AG08396 (cell line): ENCODE data around the gene EML6.
"Not testable (repeated sequence)": the region's sequence is repeated elsewhere in the genome, so short reads cannot be mapped to it uniquely, and the experiment has no call there.

ENCODE experiments used
- DNase-seq: peaks from one replicate; pipeline ENCODE4 v3.0.0; 2012; ENCODE audit warnings: low spot score, mixed read lengths

EML6 gene

DNA sequence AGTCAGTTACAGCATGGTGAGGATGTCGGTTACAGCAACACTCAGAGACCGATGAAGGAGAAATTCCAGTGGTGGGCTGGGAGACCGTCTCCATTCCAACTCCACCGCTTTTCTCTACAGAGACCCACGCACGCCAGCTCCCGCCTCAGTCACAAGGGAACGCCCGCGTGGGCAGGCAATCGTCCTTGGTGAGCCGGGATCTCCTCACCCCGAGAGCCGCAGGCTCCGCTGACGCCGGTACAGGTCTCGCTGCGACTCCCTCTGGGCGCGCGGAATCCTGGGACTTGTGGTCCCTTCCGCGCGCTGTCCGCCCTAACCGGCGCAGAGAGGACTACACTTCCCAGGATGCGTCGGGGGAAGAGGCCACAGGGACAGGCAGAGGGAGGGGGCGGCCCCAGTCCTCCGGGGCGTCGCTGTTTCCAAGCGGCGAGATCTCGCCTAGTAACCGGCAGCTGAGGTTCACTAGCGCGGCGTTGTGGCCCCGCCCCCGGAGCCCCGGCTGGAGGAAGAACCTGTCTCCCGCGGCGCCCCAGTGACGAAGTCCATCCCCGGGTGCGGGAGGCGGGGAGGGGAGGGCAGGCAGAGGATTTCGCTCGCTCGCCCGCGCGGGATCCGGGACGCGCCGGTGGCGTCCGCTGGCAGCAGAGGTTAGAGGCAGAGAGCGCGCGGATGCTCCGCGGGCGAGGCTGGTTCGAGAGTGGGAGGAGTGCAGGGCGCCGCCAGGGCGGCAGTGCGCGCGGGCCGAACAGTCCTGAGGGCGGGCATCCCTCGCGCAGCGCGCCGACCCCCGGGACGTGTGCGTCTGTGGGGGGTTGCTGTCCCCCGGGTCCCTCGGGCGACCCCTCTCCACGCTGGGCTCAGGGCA lies at the start of gene EML6:
TSS of gene EML6 (plus strand) at position 532 of the 865 bp plus-strand sequence. CDS start 1,400 bp downstream, outside the sequence.
- peak; percentile 98 for DNase-seq

DNA sequence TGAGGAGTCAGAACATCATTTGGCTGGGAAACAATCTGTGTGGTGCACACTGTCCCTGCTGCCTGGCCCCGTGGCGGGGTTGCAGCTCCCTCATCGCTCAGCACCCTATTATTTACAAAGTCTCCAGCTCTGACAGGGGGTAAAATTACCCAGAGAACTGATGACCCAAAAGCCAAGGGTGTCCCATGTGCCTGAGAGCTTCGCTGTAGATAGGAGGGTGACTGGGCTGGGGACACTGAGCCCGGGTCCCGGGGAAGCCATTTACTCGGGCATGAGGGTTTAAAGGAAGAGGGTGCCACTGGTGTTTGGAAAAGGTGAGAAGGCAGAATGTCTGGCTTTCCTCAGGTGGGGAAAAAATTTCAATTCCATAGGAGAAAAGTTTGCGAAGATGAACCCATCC lies 48.2 kb upstream of the EML6 start:
- no peak for DNase-seq

DNA sequence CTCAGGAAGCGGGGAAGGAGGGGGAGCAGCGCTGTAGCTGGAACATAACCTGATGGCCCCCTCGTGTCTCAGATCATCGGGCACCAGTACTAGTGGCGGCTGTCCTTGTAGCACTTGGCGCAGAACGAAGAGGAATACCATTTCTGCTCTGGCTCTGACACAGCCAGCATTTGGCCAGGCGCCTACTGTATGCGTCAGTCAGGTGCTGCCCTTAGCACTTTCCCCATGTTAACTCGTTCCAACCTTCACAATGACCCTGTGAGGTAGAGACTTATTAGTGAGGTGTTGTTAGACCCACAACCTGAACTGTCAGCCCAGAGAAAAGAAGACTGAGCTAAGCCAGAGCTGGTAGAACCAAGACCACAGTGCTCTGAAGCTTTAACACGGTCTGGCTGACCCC lies 47.7 kb upstream of the EML6 start:
- no peak for DNase-seq

DNA sequence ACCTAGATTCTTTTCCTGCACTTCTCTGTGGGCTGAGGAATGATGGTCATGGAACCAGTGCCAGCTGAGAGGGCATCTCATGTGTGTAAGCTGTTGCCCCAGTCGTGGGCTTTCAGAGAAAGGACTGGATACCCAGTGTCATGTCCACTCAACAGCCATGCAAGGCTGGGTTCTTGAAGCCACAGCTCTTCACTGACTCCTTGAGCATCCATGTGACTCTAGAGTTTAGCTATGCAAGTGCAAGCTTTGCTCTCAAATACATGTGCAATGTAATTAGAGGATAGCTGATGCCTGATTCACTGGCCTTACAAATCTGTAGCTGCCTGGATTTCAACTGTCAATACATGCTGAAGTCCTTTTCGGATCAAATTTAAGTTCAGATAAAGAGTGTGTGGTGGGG lies 46.8 kb upstream of the EML6 start:
- DNase-seq, result peak; percentile 35

DNA sequence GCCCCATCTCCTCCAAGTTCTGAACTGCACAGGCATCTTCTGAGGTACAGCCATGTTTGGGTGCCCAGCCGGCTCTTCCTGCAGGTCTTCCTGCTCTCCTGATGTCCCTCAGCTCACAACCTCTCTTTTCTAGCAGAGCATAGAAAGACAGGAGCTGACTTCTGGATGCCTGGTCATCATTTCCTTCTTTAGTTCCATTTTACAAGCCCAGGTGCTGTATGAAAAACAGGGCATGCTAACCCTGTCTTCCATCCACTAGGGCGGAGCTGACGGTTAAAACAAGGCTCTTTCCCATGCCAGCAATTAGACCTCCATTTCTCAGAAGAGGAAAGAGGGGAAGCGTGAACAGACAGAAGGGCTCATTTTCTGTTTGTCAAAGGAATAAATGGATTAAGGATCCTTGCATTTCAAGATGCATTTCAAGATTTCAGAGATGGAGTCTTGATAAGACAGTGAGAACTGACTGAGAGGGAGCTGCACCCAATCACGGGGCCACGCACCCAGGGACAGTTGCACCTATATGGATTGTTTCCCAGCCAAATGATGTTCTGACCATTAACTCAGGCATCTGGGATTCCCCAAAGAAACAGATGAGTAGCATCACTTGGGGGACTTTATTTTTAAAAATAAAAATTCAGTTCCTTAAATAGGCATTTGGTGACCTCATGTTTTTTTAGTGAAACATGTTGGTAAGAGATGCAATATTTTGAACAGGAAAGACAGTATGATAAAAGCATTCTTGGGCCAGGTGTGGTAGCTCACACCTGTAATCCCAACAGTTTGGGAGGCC lies 45.8 kb upstream of the EML6 start:
- DNase-seq, result no peak

DNA sequence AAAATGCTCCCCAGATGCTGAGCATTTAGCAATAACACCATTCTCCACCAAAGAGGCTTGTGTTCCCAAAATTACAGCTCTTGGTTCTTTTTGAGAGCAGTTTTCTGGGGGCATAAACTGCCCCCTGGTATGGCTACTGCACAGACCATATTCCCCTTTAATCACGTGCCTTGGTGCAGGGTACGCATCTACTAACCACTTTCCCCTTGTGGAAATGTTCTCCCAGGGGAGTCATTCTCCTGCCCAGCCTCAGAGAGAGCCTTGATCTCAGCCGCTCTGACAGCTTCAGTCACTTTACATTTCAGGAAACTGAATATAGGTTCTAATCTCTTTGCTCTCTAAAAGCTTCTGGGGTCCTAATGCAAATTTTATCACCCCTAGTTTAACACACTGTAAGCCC lies 44.7 kb upstream of the EML6 start:
- no peak for DNase-seq

DNA sequence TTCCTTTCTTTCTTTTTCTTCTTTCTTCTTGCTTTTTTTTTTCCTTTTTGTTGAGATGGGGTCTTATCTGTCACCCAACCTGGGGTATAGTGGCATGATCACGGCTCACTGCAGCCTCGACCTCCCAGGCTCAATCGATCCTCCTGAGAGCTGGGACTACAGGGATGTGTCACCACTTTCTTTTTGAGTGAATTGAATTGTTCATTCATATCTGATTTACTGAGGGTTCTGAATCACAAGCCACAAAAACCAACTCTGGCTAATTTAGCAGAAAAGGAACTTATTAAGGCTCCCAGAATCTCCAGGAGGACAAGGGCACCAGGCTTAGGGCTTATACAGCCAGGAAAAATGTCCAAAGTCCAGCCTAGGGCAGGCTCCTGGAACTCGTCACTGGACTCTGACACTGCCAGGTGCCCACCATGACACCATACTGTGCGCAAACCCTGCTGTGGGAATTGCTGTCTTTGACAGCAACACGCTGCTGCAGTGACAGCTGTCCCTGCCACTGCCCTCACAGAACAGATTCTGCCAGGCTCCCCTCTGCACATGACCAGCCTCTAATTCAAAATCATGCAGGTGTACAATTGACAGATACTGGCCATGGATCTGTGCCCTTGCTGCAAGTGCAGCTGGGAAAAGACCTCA lies 42.9 kb upstream of the EML6 start:
- DNase-seq, result no peak

DNA sequence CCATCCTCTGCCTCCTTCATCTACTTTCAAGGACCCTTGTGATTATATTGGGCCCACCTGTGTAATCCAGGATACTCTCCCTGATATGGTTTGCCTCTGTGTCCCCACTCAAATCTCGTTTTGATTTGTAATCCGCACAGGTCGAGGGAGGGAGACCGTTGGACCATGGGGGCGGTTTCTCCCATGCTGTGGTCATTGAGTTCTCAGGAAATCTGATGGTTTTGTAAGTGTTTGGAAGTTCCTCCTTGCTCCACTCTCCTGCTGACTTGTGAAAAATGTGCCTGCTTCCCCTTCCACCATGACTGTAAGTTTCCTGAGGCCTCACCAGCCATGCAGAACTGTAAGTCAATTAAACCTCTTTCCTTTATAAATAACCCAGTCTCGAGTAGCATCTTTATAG lies 42.0 kb upstream of the EML6 start:
- no peak for DNase-seq

DNA sequence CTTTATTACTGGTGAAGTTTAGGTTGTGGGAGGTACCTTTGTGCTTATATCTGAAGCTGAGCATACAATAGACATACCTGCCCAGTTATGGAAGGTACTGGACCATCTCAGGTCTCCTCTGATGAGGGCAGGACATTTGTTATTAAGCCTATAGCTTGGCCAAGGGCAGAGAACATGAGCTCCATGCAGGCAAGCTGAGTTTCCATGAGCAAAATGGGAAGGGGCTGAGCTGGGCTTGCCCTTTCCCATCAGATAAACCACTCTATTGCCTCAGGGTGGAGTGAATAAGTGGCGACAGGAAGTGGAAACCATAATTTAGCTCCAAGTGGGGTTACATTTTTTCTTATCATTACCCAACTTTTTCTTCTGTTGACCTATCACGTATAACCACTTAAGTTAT lies 39.9 kb upstream of the EML6 start:
- no peak for DNase-seq

DNA sequence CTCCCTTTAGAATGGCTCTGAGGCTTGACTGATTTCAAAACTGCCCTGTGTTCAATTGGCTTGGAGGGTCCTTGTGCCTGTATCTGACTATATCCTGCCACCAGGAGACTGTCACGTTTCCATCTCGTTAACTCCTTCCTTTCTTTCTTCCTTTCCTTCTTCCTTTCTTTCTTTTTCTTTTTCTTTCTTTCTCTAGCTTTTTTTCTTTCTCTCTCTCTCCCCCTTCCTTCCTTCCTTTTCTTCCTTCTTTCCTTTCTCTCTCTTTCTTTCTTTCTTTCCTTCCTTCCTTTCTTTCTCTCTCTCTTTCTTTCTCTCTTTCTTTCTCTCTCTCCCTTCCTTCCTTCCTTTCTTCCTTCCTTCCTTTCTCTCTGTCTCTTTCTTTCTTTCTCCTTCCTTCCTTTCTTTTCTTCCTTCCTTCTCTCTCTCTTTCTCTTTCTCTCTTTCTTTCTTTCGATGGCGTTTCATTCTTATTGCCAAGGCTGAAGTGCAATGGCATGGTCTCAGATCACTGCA lies 38.1 kb upstream of the EML6 start:
- DNase-seq, result no peak

DNA sequence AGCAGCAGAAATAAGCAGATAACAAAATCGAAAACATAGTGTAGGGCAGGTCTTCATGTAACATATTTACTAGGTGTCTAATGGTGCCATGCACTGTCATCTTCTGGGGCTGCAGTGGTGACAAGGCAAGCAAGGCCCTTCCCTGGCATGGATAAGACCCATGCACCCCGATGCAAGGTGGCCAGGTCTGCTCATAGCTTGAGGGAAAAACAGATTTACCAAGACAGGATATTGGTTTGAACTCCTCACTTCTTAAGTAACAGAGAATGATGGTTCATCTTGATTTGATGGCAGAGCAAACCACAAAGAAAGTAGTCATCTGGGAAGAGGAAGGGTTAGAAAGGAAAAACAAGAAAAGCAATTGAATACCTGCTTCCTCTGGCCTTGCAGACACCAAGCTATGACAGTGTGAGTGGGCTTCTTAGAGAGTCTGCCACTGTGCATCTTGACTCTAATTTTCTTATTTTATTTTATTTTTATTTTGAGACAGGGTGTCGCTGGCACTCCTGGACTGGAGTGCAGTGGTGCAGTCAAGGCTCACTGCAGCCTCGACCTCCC lies 35.8 kb upstream of the EML6 start:
- no peak for DNase-seq

DNA sequence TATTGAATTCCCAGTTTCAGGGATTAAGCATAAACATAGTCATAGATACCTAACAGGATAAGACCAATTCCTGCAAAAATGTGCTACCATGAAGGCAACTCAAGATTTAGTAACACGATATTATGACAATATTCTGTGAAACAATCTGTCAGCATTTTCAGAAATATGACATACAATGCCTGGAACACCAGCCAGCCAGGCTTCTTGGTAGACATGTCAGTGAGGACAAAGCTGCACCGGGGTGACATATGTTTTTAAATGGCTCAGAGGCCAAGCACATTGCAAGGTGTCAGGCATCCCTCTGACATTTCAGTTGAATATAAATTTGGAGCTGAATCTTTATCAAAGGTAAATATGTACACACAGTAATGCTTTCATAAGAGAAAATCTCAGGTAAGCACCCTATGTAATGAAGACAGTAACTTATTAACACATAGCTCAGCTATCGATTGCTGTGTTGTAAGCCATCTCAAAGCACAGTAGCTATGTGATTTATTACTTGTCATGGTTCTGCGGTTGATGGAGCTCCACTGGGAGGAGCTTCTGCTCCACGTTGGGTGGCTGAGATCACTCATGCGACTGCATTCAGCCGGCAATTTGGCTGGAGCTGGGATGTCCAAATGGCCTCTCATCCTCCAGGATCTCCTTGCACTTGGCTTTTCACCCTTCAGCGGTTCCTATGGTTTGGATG lies 31.9 kb upstream of the EML6 start:
- DNase-seq, result no peak

DNA sequence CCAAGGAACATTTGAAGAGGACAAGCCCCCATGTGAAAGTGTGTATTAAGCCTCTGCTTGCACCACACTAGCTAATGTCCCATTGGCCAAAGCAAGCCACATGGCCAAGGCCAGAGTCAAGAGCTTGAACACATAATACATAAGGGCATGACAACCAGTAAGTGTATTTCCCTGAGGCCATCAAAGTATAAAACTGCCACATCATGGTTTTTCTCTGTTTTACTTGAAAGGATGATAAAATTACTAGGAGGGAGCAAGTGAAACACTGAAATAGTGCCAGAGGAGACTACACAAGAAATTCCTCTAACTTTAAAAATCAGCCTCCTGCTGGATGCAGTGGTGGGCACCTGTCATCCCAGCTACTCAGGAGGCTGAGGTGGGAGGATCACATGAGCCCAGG lies 30.9 kb upstream of the EML6 start:
- DNase-seq, result no peak

DNA sequence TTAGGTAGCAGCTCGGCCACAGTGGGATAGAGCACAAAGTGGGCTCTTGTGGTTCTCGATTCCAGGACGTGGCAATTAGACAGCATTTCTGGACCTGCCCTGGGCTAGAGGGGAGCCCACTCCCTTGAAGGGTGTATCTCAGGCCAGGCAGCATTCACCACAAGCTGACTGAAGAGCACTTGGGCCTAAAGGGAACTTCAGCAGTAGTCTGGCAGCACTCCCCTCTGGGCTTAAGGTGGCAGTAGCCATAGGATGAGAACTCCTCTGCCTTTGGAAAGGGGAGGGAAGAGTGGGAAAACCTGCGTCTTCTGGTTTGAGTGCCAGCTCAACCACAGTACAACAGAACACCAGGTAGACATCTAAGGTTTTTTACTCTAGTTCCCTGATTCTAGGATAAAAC lies 28.1 kb upstream of the EML6 start:
- DNase-seq, result no peak

DNA sequence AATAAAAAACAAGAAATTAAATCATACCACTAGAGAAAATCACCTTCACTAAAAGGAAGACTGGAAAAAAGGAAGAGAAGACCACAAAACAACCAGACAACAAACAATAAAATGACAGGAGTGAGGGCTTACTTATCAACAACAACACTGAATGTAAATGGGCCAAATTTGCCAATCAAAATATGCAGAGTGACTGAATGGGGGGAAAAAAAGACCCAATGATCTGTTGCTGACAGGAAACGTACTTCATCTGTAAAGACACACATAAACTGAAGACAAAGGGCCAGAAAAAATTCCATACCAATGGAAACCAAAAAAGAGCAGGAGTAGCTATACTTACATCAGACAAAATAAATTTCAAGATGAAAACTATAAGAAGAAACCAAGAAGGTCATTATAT lies 25.5 kb upstream of the EML6 start:
- DNase-seq, result no peak

DNA sequence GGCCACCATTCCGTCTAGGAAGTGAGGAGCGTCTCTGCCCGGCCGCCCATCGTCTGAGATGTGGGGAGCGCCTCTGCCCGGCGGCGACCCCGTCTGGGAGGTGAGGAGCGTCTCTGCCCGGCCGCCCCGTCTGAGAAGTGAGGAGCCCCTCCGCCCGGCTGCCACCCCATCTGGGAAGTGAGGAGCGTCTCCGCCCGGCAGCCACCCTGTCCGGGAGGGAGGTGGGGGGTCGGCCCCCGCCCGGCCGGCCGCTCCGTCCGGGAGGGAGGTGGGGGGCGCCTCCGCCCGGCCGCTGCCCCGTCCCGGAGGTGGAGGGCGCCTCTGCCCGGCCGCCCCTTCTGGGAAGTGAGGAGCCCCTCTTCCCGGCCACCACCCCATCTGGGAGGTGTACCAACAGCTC lies 24.5 kb upstream of the EML6 start:
- DNase-seq, result not testable (repeated sequence)

DNA sequence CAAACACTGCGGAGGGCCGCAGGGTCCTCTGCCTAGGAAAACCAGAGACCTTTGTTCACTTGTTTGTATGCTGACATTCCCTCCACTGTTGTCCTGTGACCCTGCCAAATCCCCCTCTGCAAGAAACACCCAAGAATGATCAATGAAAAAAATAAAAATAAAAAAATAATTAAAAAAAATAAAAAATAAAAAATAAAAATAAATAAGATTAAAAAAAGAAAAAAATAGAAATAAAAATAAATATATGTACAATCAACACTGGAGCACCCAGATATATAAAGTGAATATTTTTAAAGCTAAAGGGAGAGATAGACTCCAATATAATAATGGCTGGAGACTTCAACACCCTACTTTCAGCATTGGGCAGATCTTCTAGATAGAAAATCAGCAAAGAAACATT lies 23.8 kb upstream of the EML6 start:
- no peak for DNase-seq

DNA sequence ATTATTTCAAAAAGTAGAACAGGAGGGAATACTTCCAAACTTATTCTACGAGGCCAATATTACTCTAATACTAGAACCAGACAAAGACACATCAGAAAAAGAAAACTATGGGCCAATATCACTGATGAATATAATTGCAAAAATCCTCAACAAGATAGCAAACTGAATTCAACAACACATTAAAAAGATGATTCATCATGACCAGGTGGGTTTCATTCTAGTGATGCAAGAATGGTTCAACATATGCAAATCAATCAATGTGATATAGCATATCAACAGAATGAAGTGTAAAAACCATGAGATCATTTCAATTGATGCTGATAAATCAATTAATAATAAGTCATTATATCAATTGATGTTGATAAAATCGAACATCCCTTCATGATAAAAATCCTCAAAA lies 22.4 kb upstream of the EML6 start:
- DNase-seq, result no peak

DNA sequence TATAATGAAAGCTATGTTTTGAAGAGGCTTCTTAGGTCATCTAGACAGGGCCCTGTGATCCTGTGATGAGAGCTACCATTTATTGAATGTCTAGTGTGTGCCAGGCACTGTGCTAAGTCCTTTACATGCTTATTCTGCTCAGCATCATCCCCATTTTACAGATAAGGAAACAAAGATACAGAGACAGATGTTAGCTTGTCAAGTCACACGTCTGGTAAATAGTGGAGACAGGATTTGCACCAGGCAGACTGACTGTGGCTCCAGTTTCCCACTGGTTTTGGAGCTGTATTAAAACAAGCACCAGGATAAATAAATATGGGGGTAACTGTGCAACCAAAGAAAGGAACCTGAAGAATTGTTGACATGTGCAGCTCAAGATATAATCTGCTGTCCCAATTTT lies 19.2 kb upstream of the EML6 start:
- no peak for DNase-seq

DNA sequence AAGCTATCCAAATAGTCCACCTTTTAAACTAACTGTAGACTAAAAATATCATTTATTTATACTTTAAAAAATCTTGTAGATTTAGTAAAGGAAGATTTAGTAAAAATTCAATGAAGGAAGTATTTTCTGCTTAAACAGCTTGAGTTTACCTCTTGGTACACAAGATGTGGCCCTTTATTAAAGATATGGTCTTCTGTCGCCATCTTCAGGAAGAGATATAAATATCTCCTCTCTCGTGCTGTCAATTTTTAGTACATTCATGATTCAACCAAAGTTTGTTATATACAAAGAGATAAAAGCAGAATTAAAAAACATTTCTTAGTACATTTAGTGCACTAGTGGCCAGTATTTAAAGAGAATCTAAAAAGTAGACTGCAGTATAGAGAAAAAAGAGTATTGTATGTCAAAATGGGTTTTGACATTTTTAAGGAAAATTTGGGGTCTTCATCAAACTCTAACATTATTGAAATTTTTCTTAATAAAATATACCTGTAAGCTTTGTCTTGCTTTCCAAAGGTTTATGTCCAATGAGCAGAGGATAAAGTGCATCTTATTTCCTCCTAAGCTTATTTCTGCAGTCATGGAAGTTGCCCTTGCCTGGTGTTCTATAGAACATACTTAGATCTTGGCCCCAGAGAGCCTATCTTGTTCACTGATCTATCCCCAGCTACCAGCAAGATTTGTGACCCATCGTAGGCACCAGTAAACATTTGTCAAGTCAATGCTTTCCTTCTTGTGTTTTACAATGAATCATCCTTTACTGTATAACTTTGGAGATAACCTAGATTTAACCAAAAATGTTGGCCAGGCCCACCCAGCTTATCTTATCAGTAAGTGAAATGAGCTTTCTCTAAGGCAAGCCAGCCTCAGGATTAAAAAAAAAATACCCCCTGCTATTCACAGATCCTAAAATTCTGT lies 18.5 kb upstream of the EML6 start:
- peak; percentile 65 for DNase-seq

DNA sequence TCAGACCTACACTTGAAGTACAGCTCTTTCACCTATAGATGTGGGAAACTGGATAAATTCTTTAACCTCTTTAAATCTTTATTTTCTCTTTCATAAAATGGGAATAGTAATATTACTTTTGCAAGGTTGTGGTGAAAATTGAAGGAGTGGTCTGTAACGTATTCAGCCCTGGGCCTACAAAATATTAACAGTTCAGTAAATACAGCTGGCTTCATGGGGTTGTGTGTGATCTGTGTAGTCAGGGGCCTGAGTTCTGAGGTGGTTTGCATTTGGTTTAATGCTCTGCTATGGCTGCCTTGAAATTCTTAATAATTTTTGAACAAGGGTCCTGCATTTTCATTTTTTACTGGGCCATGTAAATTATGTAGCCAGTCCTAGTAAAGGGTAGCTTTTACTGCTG lies 16.8 kb upstream of the EML6 start:
- DNase-seq, result no peak
